COLO668 (cell line): Measurements from ENCODE around the gene GNAQ.
A peak's percentile ranks its signal among the peaks of the same experiment; 100 is the strongest.
"Not testable (repeated sequence)": the region's sequence is repeated elsewhere in the genome, so short reads cannot be mapped to it uniquely, and the experiment has no call there.

Source experiments
- DNase-seq: peaks from one replicate; lab custom pipeline; 2025; ENCODE audit not compliant: unreplicated experiment; lab: John Stamatoyannopoulos, UW

Gene GNAQ

GRCh38 chr9:77793849-77794248, 237.8 kb downstream of the GNAQ start:
- DNase-seq = no peak

- DNase-seq = no peak
Measured at GRCh38 chr9:77789891-77790290, 241.7 kb downstream of the GNAQ start.

- DNase-seq = no peak
Measured at GRCh38 chr9:77785341-77785740, 246.3 kb downstream of the GNAQ start.

GRCh38 chr9:77783518-77783917, 248.1 kb downstream of the GNAQ start:
- no peak for DNase-seq

GRCh38 chr9:77779010-77779409, 252.6 kb downstream of the GNAQ start:
- DNase-seq = no peak

GRCh38 chr9:77773381-77773780, 258.2 kb downstream of the GNAQ start:
- DNase-seq = no peak

- no peak for DNase-seq
Measured at GRCh38 chr9:77772646-77773045, 259.0 kb downstream of the GNAQ start.

- DNase-seq = no peak
Measured at GRCh38 chr9:77771171-77771570, 260.4 kb downstream of the GNAQ start.

- no peak for DNase-seq
Measured at GRCh38 chr9:77770340-77770739, 261.3 kb downstream of the GNAQ start.

GRCh38 chr9:77769246-77769645, 262.4 kb downstream of the GNAQ start:
- no peak for DNase-seq

- DNase-seq = no peak
Measured at GRCh38 chr9:77766587-77766986, 265.0 kb downstream of the GNAQ start.

GRCh38 chr9:77765781-77766259, 265.8 kb downstream of the GNAQ start:
- no peak for DNase-seq

GRCh38 chr9:77764894-77765780, 266.5 kb downstream of the GNAQ start:
- DNase-seq = no peak

GRCh38 chr9:77763566-77763965, 268.0 kb downstream of the GNAQ start:
- peak; percentile 36 for DNase-seq

- not testable (repeated sequence) for DNase-seq
Measured at GRCh38 chr9:77760919-77761318, 270.7 kb downstream of the GNAQ start.

GRCh38 chr9:77759391-77759790, 272.2 kb downstream of the GNAQ start:
- no peak for DNase-seq

- DNase-seq = no peak
Measured at GRCh38 chr9:77756449-77756848, 275.2 kb downstream of the GNAQ start.

GRCh38 chr9:77753180-77753579, 278.4 kb downstream of the GNAQ start:
- DNase-seq = no peak

GRCh38 chr9:77752554-77752953, 279.1 kb downstream of the GNAQ start:
- no peak for DNase-seq

GRCh38 chr9:77751341-77752091, 280.1 kb downstream of the GNAQ start:
- DNase-seq = peak; percentile 39

GRCh38 chr9:77750981-77751340, 280.6 kb downstream of the GNAQ start:
- no peak for DNase-seq

GRCh38 chr9:77750284-77750683, 281.3 kb downstream of the GNAQ start:
- no peak for DNase-seq
